ENCODE measurements around the gene WBP2. TPM values are rescaled to one million over a fixed set of nuclear protein-coding genes. Genes with fewer than 3 reads are reported as not detected.

The WBP2 gene
- total and polyA plus RNA-seq, 2 of the 13 experiments (the other 11 are each of a cell fraction or from before 2014, with no cell fraction given), result 29.2 to 29.5 TPM

DNA sequence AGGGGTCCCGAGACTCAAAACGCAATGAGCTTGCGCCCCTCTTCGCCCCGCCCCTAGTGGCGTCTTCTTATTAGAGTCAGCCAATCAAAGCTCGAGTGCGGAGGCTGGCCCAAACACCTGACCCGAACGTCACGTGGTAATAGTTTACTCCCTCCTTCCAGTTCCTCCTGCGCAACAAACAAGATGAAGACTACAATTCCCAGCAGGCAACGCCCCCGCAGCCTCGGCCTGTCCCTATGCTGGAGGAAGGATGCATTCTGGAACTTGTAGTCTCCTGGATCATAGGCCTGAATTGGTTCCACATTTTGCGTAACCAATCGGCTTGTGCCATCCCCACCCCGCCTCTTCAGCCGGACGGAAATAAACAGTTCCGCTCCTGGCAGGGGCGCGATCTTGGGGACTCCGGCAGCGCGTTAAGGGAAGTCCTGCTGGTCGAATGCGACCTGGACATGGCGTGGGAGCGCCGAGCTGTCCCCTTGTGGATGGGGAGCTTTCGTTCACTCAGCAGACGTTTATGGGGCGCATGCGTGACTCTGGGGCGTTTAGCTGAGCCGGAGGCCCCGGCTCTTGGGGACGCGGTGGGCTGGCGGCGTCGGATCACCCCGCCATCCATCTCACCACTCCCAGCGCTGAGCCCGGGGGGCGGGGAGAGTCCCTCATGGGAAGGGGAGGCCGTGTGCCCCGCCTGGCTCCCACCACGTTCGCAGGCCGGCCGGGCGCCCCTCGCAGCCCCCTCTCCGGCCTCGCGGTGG, at the start of gene WBP2 (continued):
- TF ChIP-seq ZNF615 (CRISPR knock-in tag; IDR thresholded peaks at IDR 0.05; ENCODE audit: borderline replicate concordance) (peak; percentile 66; the same call in 1 of the 2 replicates), CREB1 (IDR thresholded peaks at IDR 0.05) (peak; percentile 83), CREB1 (CRISPR knock-in tag; IDR thresholded peaks at IDR 0.05) (peak; percentile 92), ZNF512B (CRISPR knock-in tag; IDR thresholded peaks at IDR 0.05; ENCODE audit: borderline replicate concordance) (no peak), THAP11 (CRISPR knock-in tag; IDR thresholded peaks at IDR 0.05) (peak; percentile 99), ZBTB40 (IDR thresholded peaks at IDR 0.05) (no peak), ZBTB40 (CRISPR knock-in tag; IDR thresholded peaks at IDR 0.05) (peak; percentile 74; the same call in 1 of the 2 replicates), MXD4 (CRISPR knock-in tag; IDR thresholded peaks at IDR 0.05) (0 out of 2 replicates have a peak, but pooled peaks have one; percentile 83), SCMH1 (CRISPR knock-in tag; IDR thresholded peaks at IDR 0.05; ENCODE audit: borderline replicate concordance) (no peak), ATRX (CRISPR knock-in tag; IDR thresholded peaks at IDR 0.05; ENCODE audit: borderline replicate concordance) (no peak), KAT2B (IDR thresholded peaks at IDR 0.05; ENCODE audit: borderline replicate concordance, low read depth, low read length) (no peak), CREBL2 (CRISPR knock-in tag; IDR thresholded peaks at IDR 0.05; ENCODE audit: borderline replicate concordance) (no peak; the same call in 1 of the 2 replicates), RBM22 (optimal IDR thresholded peaks at IDR 0.05; ENCODE audit: low read length) (no peak), CEBPG (CRISPR knock-in tag; IDR thresholded peaks at IDR 0.05) (peak; percentile 88), SPEN (CRISPR knock-in tag; IDR thresholded peaks at IDR 0.05; ENCODE audit: low read depth) (peak; percentile 78; the same call in 1 of the 2 replicates), MIER2 (CRISPR knock-in tag; IDR thresholded peaks at IDR 0.05) (0 out of 2 replicates have a peak, but pooled peaks have one; percentile 62), NFE2 (CRISPR knock-in tag; IDR thresholded peaks at IDR 0.05) (no peak), ZNF589 (CRISPR knock-in tag; conservative IDR thresholded peaks at IDR 0.05) (0 out of 2 replicates have a peak, but pooled peaks have one; percentile 67), RXRA (CRISPR knock-in tag; IDR thresholded peaks at IDR 0.05) (peak; percentile 84)

All from HepG2 (cell line).